HG03039 (cell line): ENCODE data around the gene ZNF512B.
"Not testable (repeated sequence)": the region's sequence is repeated elsewhere in the genome, so short reads cannot be mapped to it uniquely, and the experiment has no call there.

Source experiments
- ATAC-seq: cut with Tn5 transposase; IDR thresholded peaks from one replicate; pipeline ENCODE4 v1.9.1; 2021; ENCODE audit warnings: mild to moderate bottlenecking, moderate library complexity; ENCODE audit not compliant: unreplicated experiment

ZNF512B gene

DNA sequence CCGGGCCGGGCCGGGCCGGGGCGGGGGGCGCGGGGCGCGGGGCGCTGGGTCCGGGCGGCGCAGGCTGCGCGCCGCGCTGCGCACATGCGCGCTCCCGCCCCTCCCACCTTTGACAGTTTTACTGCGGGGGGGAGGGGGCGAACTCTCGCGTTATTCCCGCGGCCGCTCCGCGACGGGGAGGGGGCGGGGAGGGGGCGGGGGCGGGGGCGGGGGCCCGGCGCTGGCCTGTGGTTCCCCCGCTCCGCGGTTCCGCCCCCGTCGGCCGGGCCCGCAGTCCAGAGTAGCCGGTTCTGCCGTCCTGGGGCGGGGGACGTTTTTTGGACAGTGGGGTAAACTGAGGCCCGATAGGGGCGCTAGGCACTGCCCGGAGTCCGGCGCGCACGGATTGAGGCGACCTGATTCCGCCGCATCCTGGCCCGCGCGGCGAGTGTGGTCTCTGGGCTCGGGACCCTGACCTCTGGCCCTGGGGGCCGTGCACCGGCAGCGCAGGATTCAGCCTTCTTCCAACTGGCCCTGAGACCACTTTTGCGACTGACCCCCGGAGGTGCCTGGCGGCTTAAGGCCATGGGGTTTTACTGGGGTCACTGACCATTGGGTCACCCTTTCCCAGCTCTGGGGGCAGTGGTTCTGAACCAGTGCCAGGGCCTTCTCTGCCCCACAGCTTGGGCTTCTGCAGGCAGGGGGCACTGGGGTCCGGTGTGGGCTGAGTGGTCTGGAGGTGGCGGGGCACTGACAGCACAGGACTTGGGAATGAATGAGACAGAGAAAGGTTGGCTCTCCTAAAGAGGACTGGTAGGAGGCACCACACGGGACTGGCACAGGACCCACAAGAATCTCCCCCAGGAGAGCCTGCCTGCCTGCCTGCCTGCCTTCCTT lies at the start of gene ZNF512B:
Gene ZNF512B (minus strand): TSS at position 93 of the 876 bp plus-strand sequence. CDS start 1,980 bp downstream, outside the sequence.
- no peak for ATAC-seq

- ATAC-seq, result no peak
Observed at GRCh38 chr20:64015635-64016034, 45.9 kb upstream of the ZNF512B start.

- not testable (repeated sequence) for ATAC-seq
Observed at GRCh38 chr20:64012385-64013154, 42.8 kb upstream of the ZNF512B start.

GRCh38 chr20:64011366-64011779 lies 41.6 kb upstream of the ZNF512B start:
- no peak for ATAC-seq

- no peak for ATAC-seq
Observed at GRCh38 chr20:64010711-64011237, 41.0 kb upstream of the ZNF512B start.

DNA sequence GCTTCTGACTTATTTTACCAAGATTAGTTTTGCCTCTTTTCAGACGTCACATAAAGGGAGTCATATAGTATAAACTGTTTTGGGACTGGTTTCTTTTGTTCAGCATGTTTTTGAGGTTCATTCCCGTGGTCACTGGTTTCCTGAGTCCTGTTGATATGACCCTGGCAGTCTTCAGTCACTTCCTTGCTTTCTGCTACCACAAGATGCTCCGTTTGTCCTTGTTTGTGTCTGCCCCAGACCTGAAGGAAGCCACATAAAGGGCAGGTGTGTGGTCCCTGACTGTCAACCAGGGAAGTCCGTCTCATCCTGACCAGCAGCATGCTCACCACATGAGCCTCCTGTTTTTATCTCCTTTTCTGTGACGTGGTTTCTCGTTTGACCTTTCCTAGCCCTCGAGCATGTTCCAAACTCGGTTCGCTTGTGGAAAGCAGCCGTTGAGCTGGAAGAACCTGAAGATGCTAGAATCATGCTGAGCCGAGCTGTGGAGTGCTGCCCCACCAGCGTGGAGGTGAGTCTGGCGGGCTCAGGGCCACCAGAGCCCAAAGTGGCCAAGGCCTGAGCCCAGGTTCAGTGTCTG lies 40.2 kb upstream of the ZNF512B start:
- ATAC-seq, result no peak

DNA sequence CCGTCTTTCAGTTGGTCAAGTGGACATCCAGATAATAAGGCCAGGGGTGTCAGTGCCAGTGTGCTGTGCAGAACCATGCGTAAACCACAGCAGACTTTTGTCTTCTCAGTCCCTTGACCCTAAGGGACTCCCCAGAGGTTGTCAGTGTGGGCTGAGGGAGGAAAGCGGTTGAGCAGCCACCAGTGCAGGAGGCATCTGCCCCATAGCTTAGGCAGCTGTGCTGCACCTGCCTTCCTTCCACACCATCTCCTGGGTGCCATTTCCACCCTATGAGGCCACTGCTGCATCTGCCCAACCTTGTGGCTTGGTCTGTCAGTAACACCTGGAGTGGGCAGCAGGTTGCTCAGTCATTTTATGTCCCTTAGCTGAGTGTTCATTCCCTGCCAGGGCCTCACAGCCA lies 37.2 kb upstream of the ZNF512B start:
- no peak for ATAC-seq

- ATAC-seq, result no peak
Observed at GRCh38 chr20:64006490-64006889, 36.8 kb upstream of the ZNF512B start.

DNA sequence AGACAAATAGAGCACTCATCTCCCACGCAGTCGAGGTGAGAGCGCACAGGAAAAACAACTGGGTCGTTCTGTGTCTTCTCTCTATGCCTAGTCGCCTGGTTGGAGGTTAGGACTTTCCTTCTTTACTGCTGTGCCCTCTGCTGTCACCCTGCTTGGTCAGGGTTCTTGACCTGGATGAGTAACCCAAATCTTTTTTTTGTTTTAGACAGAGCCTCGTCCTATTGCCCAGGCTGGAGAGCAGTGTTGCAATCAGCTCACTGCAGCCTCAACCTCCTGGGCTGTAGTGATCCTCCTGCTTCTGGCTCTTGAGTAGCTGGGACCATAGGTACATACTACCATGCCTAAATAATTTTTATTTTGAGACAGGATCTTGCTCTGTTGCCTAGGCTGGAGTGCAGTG lies 35.7 kb upstream of the ZNF512B start:
- ATAC-seq, result no peak

DNA sequence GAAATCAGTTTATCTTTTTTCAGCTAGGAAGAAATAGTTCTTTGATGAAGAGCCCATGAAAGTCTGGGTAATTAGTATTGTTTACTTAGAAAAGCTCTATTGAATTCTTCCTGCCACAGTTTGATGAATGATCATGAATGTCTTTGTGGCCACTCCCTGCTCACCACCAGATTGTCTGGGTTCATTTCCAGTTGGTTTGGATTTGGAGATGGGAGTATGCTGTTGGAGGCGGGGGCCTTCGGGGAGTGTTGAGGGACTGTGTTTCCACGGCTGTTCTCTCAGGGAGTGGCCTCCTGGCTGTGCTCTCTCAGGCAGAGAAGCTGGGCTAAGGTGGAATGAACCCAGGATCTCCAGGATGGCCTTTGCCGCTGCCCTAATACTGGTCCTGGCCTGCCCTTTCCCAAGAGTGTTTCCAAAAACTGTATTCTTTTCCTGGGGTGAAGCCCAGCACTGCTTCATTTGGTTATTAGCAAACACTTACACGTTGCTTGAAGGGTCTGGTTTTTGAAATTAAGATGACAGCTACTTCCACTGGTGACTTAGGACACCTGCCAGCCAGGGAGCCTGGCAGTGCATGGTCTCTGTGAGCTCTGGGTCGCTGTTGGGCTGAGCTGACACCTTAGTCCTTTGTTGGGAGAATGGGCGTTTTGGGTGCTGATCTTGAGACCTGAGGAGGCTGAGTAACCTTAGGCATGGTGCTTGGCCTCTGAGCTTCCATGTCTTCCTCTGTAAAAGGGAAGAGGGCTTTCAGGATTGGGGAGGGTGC lies 34.4 kb upstream of the ZNF512B start:
- ATAC-seq, result no peak

GRCh38 chr20:64001607-64002011 lies 31.9 kb upstream of the ZNF512B start:
- no peak for ATAC-seq

DNA sequence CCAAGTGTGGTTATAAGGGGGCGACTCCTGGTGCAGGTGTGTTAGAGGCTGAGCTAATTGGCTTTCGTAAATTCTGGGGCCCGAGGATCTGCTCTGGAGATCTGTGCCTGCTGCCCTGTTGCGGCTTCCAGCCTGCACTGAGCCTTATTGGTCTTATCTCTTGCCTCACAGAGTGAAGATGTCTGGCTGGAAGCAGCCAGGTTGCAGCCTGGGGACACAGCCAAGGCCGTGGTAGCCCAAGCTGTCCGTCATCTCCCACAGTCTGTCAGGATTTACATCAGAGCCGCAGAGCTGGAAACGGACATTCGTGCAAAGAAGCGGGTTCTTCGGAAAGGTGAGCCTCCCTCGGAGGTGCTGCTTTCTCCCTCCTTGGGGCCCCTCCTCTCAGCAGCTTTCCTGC lies 31.2 kb upstream of the ZNF512B start:
- ATAC-seq, result no peak

DNA sequence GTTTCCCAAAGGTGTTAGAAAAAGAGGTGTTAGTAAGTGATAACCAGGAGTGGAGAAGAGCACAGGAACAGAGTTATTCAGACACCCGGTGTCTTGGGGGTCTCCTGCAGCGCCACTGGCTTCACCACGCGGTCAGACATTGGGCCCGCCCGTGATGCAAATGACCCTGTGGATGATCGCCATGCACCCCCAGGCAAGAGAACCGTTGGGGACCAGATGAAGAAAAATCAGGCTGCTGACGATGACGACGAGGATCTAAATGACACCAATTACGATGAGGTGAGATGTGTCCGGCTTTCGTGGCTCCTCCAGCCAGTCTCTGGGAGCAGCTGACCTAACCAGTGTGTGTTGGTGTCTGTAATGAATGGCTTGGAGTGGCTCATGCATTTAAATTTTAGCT lies 13.2 kb upstream of the ZNF512B start:
- no peak for ATAC-seq

- peak; percentile 50 for ATAC-seq
Observed at GRCh38 chr20:63980806-63981728, 11.3 kb upstream of the ZNF512B start, which contains the start of gene PRPF6. PRPF6 (plus strand) TSS chr20:63981132; CDS start chr20:63981246, 114 bp downstream.

DNA sequence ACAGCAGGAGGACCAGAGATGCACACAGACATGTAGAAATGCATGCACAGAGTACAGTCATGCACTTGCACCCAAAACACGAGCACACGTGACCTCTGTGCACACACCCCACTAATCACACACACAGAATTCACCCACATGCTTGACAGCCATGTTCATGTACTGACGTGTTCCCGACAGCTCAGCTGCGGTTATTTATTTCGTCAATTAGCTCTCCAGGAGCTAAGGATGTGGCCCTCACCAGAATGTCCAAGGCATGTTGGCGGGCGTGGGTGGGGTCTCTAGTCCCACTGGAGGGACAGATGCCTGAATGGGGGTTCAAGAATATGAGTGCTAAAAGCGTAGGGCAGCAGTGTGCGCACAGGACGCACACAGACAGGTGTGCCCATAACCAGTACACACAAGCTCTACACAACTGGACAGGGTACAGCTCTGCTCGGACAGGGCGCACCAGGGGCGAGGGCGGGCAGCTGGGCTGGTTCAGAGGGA lies 10.6 kb upstream of the ZNF512B start:
- ATAC-seq, result no peak

DNA sequence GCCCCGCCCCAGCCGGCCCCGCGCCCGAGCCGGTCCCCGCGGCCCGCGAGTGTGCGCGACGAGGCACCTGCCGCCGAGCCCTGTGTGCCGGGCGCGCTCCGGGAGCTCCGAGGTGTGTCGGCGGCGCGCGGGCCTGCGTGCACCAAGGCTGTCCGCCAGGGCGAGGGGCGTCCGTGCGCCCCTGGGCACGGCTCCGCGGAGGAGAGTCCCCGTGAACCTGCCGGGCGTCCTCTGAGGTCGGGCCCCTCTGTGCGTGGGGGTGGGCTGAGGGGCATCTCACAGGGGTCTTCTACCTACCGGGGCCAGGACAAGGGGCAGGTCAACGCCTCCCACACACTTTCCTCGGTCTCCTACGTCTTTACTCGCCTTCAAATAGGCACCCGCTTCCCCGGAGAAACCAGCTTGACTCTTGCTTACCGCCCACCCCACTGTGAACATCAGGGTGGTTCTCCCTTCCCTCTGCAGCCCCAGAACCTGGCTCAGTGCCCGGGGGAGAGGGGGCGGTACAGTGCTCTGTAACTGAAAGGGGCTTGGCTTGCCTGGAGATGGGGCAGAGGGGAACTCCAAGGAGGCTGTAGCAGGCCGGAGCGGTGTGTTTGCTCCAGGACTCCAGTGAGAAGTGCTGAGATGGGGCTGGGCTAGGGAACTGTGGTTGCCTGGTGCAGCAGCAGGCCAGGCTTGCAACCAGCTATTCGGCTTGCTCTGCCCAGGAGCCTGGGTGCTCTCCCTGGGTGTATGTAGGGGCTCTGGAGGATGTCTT lies 10.0 kb upstream of the ZNF512B start, which contains the start of gene SAMD10:
Gene SAMD10 (minus strand): TSS at position 86 of the 760 bp plus-strand sequence. CDS start 175 bp downstream, outside the sequence.
- no peak for ATAC-seq

GRCh38 chr20:63979229-63979556 lies 9.5 kb upstream of the ZNF512B start:
- no peak for ATAC-seq
